HepG2 (cell line): ENCODE measurements around the gene ACADS. TPM values are rescaled to one million over a fixed set of nuclear protein-coding genes. Genes with fewer than 3 reads are reported as not detected.
A peak's percentile ranks its signal among the peaks of the same experiment; 100 is the strongest.

Experiments used
- ATAC-seq: fragments of 200-7000 bp; cut with Tn5 transposase; 3 replicates; pipeline ENCODE4 v1.9.1; 2020; ENCODE audit warnings: mild to moderate bottlenecking, moderate library complexity
- BruUV-seq: library from RNA; stranded (reverse); fragments of 400-500 nt; replicated peaks from 2 replicates; lab custom pipeline; 2021; lab: Mats Ljungman, UMichigan
- CTCF ChIA-PET: fragments of 300-600 bp; formaldehyde crosslinking; extraction: SDS; loops from one replicate; lab custom pipeline; 2021; ENCODE audit warnings: low total read pairs, inconsistent platforms, low intra/inter-chr PET ratio; lab: Yijun Ruan, JAX
- POLR2A ChIA-PET: fragments of 350-600 bp; sonication (Branson Sonifier 250); formaldehyde crosslinking; loops from one replicate; lab custom pipeline; 2020; ENCODE audit warnings: antibody characterized with exemption, inconsistent platforms; lab: Yijun Ruan, JAX
- DNase-seq: peaks from one replicate; pipeline ENCODE4 v3.0.0-alpha.2; 2015; ENCODE audit warnings: low spot score
- FAIRE-seq: peaks from 3 replicates; lab custom pipeline; 2011; peaks lifted over from hg19 to GRCh38; lab: Jason Lieb, UNC
- H2AFZ ChIP-seq: one replicate; pipeline ENCODE4 v1.6.1; 2011; ENCODE audit warnings: low read length, inconsistent platforms
- H3K27ac ChIP-seq: fragments of 300-600 bp; 3 replicates; pipeline ENCODE4 v1.8.0; 2011; ENCODE audit warnings: mixed run types, mild to moderate bottlenecking, mixed read lengths, low read length, inconsistent platforms; ENCODE audit not compliant: insufficient read depth; ENCODE audit errors: extremely low read length
- H3K27me3 ChIP-seq, 2 experiments: fragments of 200-600 bp in 1 of 2; 2 replicates in 1 of 2; 3 replicates in 1 of 2; pipeline versions ENCODE4 v1.6.0 to v1.8.0; 2011; ENCODE audit warnings: low read length in 2 of 2, mild to moderate bottlenecking in 2 of 2, moderate library complexity in 2 of 2, inconsistent platforms in 1 of 2; ENCODE audit not compliant: insufficient read depth in 2 of 2, control insufficient read depth in 1 of 2
- H3K36me3 ChIP-seq, 2 experiments: fragments of 200-600 bp in 1 of 2; replicated peaks in 1 of 2; 2 replicates in 1 of 2; 3 replicates in 1 of 2; pipeline versions ENCODE4 v1.5.1 to v1.8.0; 2011; ENCODE audit warnings: low read length in 2 of 2, inconsistent platforms in 1 of 2; ENCODE audit not compliant: insufficient read depth in 2 of 2, control insufficient read depth in 1 of 2
- H3K4me1 ChIP-seq: 2 replicates; pipeline ENCODE4 v1.5.1; 2012; ENCODE audit warnings: low read length, inconsistent platforms; ENCODE audit not compliant: insufficient read depth
- H3K4me2 ChIP-seq: 2 replicates; pipeline ENCODE4 v1.6.0; 2011; ENCODE audit warnings: low read depth, low read length, inconsistent platforms
- H3K4me3 ChIP-seq, 3 experiments: fragments of 200-600 bp in 1 of 3; sonication (generic), shearing (Covaris generic) in 1 of 3; replicated peaks in 1 of 3; 2 replicates each; pipeline ENCODE4 v1.5.1; 2011 to 2016; ENCODE audit warnings: low read length in 3 of 3, inconsistent platforms in 2 of 3, low read depth in 2 of 3, mild to moderate bottlenecking in 2 of 3, control low read depth in 1 of 3, mixed read lengths in 1 of 3; ENCODE audit not compliant: insufficient read depth in 1 of 3
- H3K79me2 ChIP-seq: one replicate; pipeline ENCODE4 v1.6.1; 2011; ENCODE audit warnings: low read length, inconsistent platforms; ENCODE audit not compliant: insufficient read depth
- H3K9ac ChIP-seq: 2 replicates; pipeline ENCODE4 v1.6.0; 2011; ENCODE audit warnings: mild to moderate bottlenecking, low read depth, low read length, inconsistent platforms; ENCODE audit not compliant: insufficient read depth
- H3K9me3 ChIP-seq: 2 replicates; pipeline ENCODE4 v1.5.1; 2012; ENCODE audit warnings: mild to moderate bottlenecking, low read length
- H4K20me1 ChIP-seq: 2 replicates; pipeline ENCODE4 v1.6.0; 2011; ENCODE audit warnings: inconsistent platforms, mild to moderate bottlenecking, low read length, moderate library complexity; ENCODE audit not compliant: insufficient read depth
- ARNT2 ChIP-seq: sonication (generic); formaldehyde crosslinking; IDR thresholded peaks from 2 replicates; pipeline ENCODE4 v1.8.0; 2022; ENCODE audit warnings: mild to moderate bottlenecking, low read depth, missing genetic modification reagents, moderate library complexity
- CHCHD3 ChIP-seq: sonication (generic); formaldehyde crosslinking; IDR thresholded peaks from 2 replicates; pipeline ENCODE4 v1.8.0; 2022; ENCODE audit warnings: mild to moderate bottlenecking, missing genetic modification reagents, moderate library complexity
- ELF3 ChIP-seq: IDR thresholded peaks from 2 replicates; pipeline ENCODE4 v1.6.1; 2016; ENCODE audit warnings: missing genetic modification reagents, missing compliant biosample characterization
- FLYWCH1 ChIP-seq: sonication (generic); formaldehyde crosslinking; IDR thresholded peaks from 2 replicates; pipeline ENCODE4 v1.8.1; 2023; ENCODE audit warnings: mild to moderate bottlenecking, missing genetic modification reagents
- HMGA1 ChIP-seq: sonication (generic); formaldehyde crosslinking; conservative IDR thresholded peaks from 2 replicates; pipeline ENCODE4 v1.4.0; 2020; ENCODE audit warnings: missing genetic modification reagents
- JUN ChIP-seq: sonication (generic); formaldehyde crosslinking; IDR thresholded peaks from 2 replicates; pipeline ENCODE4 v1.4.0; 2020; ENCODE audit warnings: mild to moderate bottlenecking, missing genetic modification reagents
- KLF11 ChIP-seq: IDR thresholded peaks from 2 replicates; pipeline ENCODE4 v1.6.1; 2016; ENCODE audit warnings: missing compliant biosample characterization
- MAZ ChIP-seq, 2 experiments: sonication (generic) in 1 of 2; formaldehyde crosslinking in 1 of 2; IDR thresholded peaks; 2 replicates each; pipeline versions ENCODE4 v1.5.0 to v1.6.1; 2012 to 2020; ENCODE audit warnings: low read depth in 2 of 2, mild to moderate bottlenecking in 2 of 2, borderline replicate concordance in 1 of 2, improper control_type of control experiment in 1 of 2, low read length in 1 of 2, missing genetic modification reagents in 1 of 2, moderate library complexity in 1 of 2
- PHF8 ChIP-seq: sonication (generic); formaldehyde crosslinking; IDR thresholded peaks from 2 replicates; pipeline ENCODE4 v1.5.0; 2020; ENCODE audit warnings: missing genetic modification reagents
- TARDBP ChIP-seq: sonication (generic); formaldehyde crosslinking; IDR thresholded peaks from 2 replicates; pipeline ENCODE4 v1.8.0; 2022; ENCODE audit warnings: mild to moderate bottlenecking, missing genetic modification reagents
- ZBTB7A ChIP-seq: sonication (generic); formaldehyde crosslinking; IDR thresholded peaks from 2 replicates; pipeline ENCODE4 v1.8.0; 2022; ENCODE audit warnings: mild to moderate bottlenecking, missing genetic modification reagents
- ZNF101 ChIP-seq: sonication (generic); formaldehyde crosslinking; IDR thresholded peaks from 2 replicates; pipeline ENCODE4 v1.4.0; 2020; ENCODE audit warnings: mild to moderate bottlenecking, low read depth, missing genetic modification reagents, borderline replicate concordance
- ZNF234 ChIP-seq: sonication (generic); formaldehyde crosslinking; conservative IDR thresholded peaks from 2 replicates; pipeline ENCODE4 v1.5.1; 2020; ENCODE audit warnings: mild to moderate bottlenecking, missing genetic modification reagents
- ZNF331 ChIP-seq: sonication (generic); formaldehyde crosslinking; IDR thresholded peaks from 2 replicates; pipeline ENCODE4 v1.4.0; 2020; ENCODE audit warnings: missing genetic modification reagents
- ZNF556 ChIP-seq: sonication (generic); formaldehyde crosslinking; IDR thresholded peaks from 2 replicates; pipeline ENCODE4 v1.4.0; 2020; ENCODE audit warnings: mild to moderate bottlenecking, missing genetic modification reagents, borderline replicate concordance
- ZNF605 ChIP-seq: sonication (generic); formaldehyde crosslinking; IDR thresholded peaks from 2 replicates; pipeline ENCODE4 v1.8.0; 2022; ENCODE audit warnings: mild to moderate bottlenecking, missing genetic modification reagents
- ZSCAN9 ChIP-seq: IDR thresholded peaks from 2 replicates; pipeline ENCODE4 v1.6.1; 2016; ENCODE audit warnings: borderline replicate concordance
- WGBS: methylation state at CpG from one replicate; pipeline ENCODE4 v1.1.6; 2017; ENCODE audit warnings: low lambda C conversion rate; 5-methylcytosine and 5-hydroxymethylcytosine counted together
- in situ Hi-C: cut with HindIII; loops from 2 replicates; pipeline ENCODE4 v1.10.0; 2017; ENCODE audit warnings: low pct_unique_long_range_greater_than_20kb; ENCODE audit not compliant: extremely low pct_ligation_motif_present
- intact Hi-C: fragments of 100-400 bp; cut with micrococcal nuclease; formaldehyde crosslinking; loops from one replicate; pipeline ENCODE4 v1.10.0; 2022; ENCODE audit not compliant: unreplicated experiment
- polyA plus RNA-seq, 8 experiments: library from polyadenylated mRNA; depleted of rRNA in 3 of 8; stranded (reverse) in 7 of 8; unstranded in 1 of 8; fragments of >200 nt; fragmentation: Illumina TruSeq in 4 of 8; extraction: Trizol in 4 of 8; gene quantifications; 2 replicates each; pipeline versions ENCODE4 v1.2.1 to v1.2.3, GENCODE V29; 2011 to 2016; ENCODE audit warnings: low read depth in 4 of 8, missing spikeins in 1 of 8, mixed read lengths in 1 of 8; ENCODE audit not compliant: insufficient read depth in 1 of 8
- total RNA-seq, 5 experiments: library from RNA; depleted of rRNA; stranded (reverse); fragments of >200 nt; fragmentation: Illumina TruSeq; extraction: Trizol; gene quantifications; 2 replicates each; pipeline ENCODE4 v1.2.3, GENCODE V29; 2016; ENCODE audit warnings: low read depth in 1 of 5
- TF ChIP-seq, protein P1 (sequence below): sonication (generic); formaldehyde crosslinking; IDR thresholded peaks from 2 replicates; pipeline ENCODE4 v1.5.0; 2020; ENCODE audit warnings: missing genetic modification reagents, mild to moderate bottlenecking, borderline replicate concordance
- TF ChIP-seq, protein P2 (sequence below): sonication (generic); formaldehyde crosslinking; IDR thresholded peaks from 2 replicates; pipeline ENCODE4 v1.5.0; 2020; ENCODE audit warnings: missing genetic modification reagents
- TF ChIP-seq, protein P3 (sequence below): sonication (generic); formaldehyde crosslinking; IDR thresholded peaks from 2 replicates; pipeline ENCODE4 v1.4.0; 2020; ENCODE audit warnings: missing genetic modification reagents

The ACADS gene
- total and polyA plus RNA-seq, 2 of the 13 experiments (the other 11 are each of a cell fraction or from before 2014, with no cell fraction given), result 17.4 to 27.7 TPM

DNA sequence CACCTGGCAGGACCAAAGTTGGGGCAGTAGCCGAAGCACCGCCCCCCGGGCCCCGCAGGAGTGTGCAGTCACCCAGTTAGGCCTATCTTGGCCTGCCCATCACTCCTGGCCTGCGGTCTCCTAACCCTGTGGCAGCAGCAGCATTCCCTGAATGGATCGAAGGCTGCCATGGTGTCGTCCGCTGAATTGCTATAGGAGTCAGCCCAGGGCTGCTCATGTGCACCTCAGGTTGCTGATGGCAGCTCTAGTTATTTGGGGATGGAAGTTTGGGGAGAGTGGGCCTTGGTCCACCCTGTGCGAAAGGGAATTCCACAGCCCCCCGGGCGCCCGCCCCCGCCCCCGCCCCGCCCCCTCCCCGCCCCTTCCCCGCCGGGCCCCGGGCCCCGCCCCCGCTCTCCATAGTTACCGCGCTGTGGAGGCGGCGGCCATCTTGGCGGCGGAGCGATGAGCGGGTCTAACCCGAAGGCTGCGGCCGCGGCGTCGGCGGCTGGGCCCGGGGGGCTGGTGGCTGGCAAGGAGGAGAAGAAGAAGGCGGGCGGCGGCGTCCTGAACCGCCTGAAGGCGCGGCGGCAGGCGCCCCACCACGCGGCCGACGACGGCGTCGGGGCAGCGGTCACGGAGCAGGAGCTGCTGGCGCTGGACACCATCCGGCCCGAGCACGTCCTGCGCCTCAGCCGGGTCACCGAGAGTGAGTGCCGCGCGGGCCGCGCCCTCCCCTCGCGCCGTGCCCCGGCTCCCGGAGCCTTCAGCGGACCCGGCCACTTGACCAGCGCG lies 15.4 kb upstream of the ACADS start, which contains the start of gene UNC119B:
UNC119B (plus strand) TSS at position 428 of the 774 bp plus-strand sequence; CDS start at position 445, 17 bp downstream.
- FAIRE-seq (no peak), ATAC-seq (peak; percentile 85), DNase-seq (no peak)
- Histone ChIP-seq H3K27me3 (no peaks in the 10 kb centered on the region), H3K4me1 (peaks cover 34% of the 10 kb centered on the region), H3K4me3 (peak within 1 kb of the TSS; percentile 84 to 85 (median 84)), H2AFZ (no peak within 1 kb of the TSS), H4K20me1 (no peaks in the 10 kb centered on the region; the same call in 1 of the 2 replicates), H3K4me2 (peak within 1 kb of the TSS; percentile 73), H3K9ac (peak within 1 kb of the TSS; percentile 88), H3K79me2 (peaks cover 14% of the 10 kb centered on the region), H3K36me3 (peaks cover 2 to 14% of the 10 kb centered on the region in 2 experiments; a peak in 3 of 5 replicates), H3K9me3 (no peaks in the 10 kb centered on the region), H3K27ac (peak within 1 kb of the TSS; percentile 59)
- CTCF ChIA-PET, result no interaction called here
- in situ Hi-C loops, result loop anchor here (5.0 kb wide), 2 partner anchors 63 to 128 kb away; partner anchors contain the start of gene POP5
- BruUV-seq, result no TSS peak
- WGBS, result 0% methylated on average over 3 of the region's 76 CpGs
- intact Hi-C loops, result loop anchor here (2.0 kb wide), 1 partner anchor 127 kb away; no protein-coding TSS in a partner anchor
- POLR2A ChIA-PET, result interaction anchor here (0.6 to 1.5 kb wide), 7 partner anchors 17 to 269 kb away, joined by 3 to 8 read pairs (median 4); partner anchors contain the start of genes MLEC and POP5
- TF ChIP-seq FLYWCH1 (0 out of 2 replicates have a peak, but pooled peaks have one; percentile 39), ZSCAN9 (CRISPR knock-in tag) (peak; percentile 49; the same call in 1 of the 2 replicates), CHCHD3 (peak; percentile 38; the same call in 1 of the 2 replicates), HMGA1 (CRISPR knock-in tag) (no peak), ZNF101 (no peak), PHF8 (peak; percentile 61), ZNF331 (CRISPR knock-in tag) (no peak), MAZ (IDR thresholded peaks at IDR 0.05; ENCODE audit: borderline replicate concordance, low read depth, low read length) (no peak), MAZ (CRISPR knock-in tag; IDR thresholded peaks at IDR 0.05; ENCODE audit: low read depth) (peak; percentile 36; the same call in 1 of the 2 replicates), TARDBP (CRISPR knock-in tag) (no peak), ZNF234 (CRISPR knock-in tag) (0 out of 2 replicates have a peak, but pooled peaks have one; percentile 27), ELF3 (CRISPR knock-in tag) (no peak), ARNT2 (CRISPR knock-in tag) (peak; percentile 39; the same call in 1 of the 2 replicates), JUN (no peak), ZNF556 (CRISPR knock-in tag) (0 out of 2 replicates have a peak, but pooled peaks have one; percentile 65), ZNF605 (CRISPR knock-in tag) (no peak), ZBTB7A (CRISPR knock-in tag) (no peak), KLF11 (CRISPR knock-in tag) (no peak)
- TF ChIP-seq, protein P1, sequence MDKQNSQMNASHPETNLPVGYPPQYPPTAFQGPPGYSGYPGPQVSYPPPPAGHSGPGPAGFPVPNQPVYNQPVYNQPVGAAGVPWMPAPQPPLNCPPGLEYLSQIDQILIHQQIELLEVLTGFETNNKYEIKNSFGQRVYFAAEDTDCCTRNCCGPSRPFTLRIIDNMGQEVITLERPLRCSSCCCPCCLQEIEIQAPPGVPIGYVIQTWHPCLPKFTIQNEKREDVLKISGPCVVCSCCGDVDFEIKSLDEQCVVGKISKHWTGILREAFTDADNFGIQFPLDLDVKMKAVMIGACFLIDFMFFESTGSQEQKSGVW (CRISPR knock-in tag), result no peak
- TF ChIP-seq, protein P2, sequence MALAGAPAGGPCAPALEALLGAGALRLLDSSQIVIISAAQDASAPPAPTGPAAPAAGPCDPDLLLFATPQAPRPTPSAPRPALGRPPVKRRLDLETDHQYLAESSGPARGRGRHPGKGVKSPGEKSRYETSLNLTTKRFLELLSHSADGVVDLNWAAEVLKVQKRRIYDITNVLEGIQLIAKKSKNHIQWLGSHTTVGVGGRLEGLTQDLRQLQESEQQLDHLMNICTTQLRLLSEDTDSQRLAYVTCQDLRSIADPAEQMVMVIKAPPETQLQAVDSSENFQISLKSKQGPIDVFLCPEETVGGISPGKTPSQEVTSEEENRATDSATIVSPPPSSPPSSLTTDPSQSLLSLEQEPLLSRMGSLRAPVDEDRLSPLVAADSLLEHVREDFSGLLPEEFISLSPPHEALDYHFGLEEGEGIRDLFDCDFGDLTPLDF (CRISPR knock-in tag), result no peak
- TF ChIP-seq, protein P3, sequence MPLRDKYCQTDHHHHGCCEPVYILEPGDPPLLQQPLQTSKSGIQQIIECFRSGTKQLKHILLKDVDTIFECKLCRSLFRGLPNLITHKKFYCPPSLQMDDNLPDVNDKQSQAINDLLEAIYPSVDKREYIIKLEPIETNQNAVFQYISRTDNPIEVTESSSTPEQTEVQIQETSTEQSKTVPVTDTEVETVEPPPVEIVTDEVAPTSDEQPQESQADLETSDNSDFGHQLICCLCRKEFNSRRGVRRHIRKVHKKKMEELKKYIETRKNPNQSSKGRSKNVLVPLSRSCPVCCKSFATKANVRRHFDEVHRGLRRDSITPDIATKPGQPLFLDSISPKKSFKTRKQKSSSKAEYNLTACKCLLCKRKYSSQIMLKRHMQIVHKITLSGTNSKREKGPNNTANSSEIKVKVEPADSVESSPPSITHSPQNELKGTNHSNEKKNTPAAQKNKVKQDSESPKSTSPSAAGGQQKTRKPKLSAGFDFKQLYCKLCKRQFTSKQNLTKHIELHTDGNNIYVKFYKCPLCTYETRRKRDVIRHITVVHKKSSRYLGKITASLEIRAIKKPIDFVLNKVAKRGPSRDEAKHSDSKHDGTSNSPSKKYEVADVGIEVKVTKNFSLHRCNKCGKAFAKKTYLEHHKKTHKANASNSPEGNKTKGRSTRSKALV (CRISPR knock-in tag), result no peak
